Stimulated activated CD8-positive, alpha-beta memory T cell treated with anti-CD3 and anti-CD28 coated beads, Interleukin-15, amount 100 ng/mL, for 1 hour (primary cell): ENCODE data around the gene RPA1.

ENCODE experiments used
- DNase-seq: peaks from one replicate; pipeline ENCODE4 v3.0.0-alpha.2; 2020; ENCODE audit warnings: low read depth

RPA1 gene

GRCh38 chr17:1941272-1942065 is 111.7 kb downstream of the RPA1 start:
- no peak for DNase-seq

DNA sequence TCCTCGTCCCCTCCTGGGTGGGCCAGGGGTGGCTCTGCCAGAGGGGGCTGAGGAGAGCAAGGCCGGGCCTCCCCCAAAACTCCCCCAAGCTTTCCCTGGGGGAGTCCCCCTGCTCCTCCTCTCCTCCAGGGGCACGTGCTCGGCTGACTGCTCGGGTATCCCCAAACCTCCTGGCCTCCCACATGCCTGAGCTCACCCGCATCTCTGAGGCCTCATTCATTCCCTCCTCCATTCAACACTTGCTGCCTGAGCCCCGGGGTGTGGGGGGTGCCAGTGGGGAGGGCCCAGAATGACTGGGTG is 112.2 kb downstream of the RPA1 start:
- no peak for DNase-seq

GRCh38 chr17:1942666-1943435 is 113.0 kb downstream of the RPA1 start:
- no peak for DNase-seq

- DNase-seq = no peak
Observed at GRCh38 chr17:1943436-1943831, 113.6 kb downstream of the RPA1 start.

GRCh38 chr17:1945621-1946020 is 115.8 kb downstream of the RPA1 start:
- DNase-seq = no peak

DNA sequence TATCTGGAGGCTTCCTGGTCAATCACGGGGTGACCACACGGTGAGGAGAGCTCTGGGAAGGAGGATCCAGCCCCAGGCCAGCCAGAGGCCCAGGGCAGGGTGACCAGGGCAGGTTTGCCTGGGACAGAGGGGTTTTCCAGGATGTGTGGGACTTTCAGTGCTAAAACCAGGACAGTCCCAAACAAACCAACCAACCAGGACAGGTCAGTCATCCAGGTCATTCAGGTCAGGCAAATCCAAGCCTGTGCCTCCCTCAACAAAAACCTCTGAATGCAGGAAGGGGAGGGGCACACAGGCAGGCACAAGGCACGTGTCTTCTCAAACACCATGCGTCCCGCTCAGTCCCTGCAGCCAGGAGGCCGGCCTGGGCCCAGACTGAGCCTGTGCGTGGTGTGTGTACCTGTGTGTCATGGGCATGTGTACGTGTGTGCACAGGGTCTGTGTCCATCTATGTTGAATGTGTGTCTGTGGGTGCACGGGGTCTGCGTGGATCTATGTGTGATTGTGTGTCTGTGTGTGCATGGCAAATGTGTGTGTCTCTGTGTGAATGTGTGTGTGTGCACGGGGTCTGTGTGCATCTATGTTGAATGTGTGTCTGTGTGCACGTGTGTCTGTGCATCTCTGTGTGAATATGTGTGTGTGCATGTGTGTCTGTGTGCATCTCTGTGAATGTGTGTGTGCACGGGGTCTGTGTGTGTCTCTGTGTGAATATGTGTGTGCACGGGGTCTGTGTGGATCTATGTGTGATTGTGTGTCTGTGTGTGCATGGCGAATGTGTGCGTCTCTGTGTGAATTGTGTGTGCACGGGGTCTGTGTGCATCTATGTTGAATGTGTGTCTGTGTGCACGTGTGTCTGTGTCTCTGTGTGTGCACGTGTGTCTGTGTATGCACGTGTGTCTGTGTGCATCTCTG is 116.5 kb downstream of the RPA1 start:
- DNase-seq = no peak

DNA sequence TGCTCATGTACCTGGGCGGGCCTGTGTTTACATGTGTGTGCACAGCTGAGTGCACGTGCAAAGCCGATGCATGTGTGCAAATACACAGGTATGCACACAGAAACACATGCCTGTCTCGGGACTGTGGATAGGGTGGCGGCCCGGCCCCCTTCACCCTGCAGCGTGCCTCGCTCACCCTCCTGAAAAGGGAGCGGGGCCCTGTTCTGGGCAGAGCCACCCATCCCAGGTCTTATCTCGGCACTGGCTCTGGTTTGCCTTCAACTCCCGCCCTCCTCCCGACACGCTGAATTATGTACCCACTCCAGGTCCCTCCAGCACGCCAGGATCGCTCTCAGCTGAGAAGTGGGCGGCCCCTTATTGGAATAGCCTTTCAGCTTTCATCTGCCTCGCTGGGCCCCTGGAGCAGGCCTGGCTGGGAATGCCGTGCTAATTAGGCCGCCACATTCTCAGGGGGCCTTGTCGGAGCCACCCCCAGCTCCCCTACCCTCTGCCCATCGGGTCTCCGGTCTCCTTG is 117.5 kb downstream of the RPA1 start:
- no peak for DNase-seq

DNA sequence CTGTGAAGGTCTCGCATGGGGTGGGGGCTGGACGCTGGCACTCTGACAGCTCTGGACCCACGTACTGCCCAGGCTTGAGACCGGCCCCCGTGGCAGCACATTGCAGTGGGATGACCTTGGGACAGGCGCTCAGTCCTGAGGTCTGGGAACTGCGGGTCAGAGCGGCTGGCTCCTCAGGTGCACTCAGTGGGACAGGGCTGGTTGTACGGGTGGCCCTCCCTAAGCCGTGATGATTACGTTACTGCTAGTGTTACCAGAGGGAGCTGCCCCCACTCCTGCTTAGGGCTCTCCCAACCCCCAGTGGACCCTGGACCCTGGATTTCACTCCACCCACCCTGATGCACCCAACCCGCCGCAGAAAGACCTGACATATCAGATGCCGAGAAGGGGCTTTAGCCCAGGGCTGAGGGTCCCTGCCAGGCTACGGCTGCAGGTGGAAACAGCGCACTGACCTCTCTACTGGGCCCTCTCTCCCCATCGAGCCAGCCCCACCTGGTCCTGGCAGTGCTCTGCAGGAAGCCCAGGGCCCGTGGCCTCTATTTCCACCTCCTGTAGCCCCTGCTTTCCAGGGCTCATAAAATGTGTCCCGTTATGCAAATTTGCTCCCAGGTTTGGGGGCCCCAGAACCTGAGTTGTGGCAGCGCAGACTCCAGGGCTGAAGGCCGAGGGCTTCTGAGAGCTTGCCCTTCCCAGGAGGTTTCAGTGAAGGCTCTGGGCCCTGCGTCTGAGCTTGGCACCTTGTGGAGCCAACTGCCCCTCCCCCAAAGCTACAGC is 118.1 kb downstream of the RPA1 start:
- no peak for DNase-seq

DNA sequence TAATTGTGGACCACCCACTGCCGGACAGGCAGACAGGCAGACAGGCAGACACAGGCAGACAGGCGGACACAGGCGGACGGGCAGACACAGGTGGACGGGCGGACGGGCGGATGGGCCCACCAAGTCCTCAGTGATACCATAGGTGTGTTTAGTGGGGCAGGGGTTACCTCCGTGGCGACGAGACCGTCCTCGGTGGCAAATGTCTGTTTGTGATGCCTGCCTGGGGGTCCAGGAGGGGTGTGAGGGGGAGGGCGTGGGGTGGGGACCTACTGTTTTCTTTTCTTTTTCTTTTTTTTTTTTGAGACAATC is 118.7 kb downstream of the RPA1 start:
- no peak for DNase-seq
